HL-60 (cell line): ENCODE data around the gene SAMD14.

Source experiments
- GABPA ChIP-seq: IDR thresholded peaks from 2 replicates; pipeline ENCODE4 v1.6.1; 2012; ENCODE audit warnings: low read depth
- POLR2AphosphoS5 ChIP-seq: IDR thresholded peaks from 2 replicates; pipeline ENCODE4 v1.6.1; 2012; ENCODE audit warnings: low read depth
- REST ChIP-seq: IDR thresholded peaks from 2 replicates; pipeline ENCODE4 v1.6.1; 2012; ENCODE audit warnings: low read depth; ENCODE audit not compliant: insufficient replicate concordance
- TF ChIP-seq, protein P1 (sequence below): IDR thresholded peaks from one replicate; pipeline ENCODE4 v1.5.1; 2011; ENCODE audit warnings: low read length, control low read depth, inconsistent platforms; ENCODE audit not compliant: insufficient read depth

DNA sequence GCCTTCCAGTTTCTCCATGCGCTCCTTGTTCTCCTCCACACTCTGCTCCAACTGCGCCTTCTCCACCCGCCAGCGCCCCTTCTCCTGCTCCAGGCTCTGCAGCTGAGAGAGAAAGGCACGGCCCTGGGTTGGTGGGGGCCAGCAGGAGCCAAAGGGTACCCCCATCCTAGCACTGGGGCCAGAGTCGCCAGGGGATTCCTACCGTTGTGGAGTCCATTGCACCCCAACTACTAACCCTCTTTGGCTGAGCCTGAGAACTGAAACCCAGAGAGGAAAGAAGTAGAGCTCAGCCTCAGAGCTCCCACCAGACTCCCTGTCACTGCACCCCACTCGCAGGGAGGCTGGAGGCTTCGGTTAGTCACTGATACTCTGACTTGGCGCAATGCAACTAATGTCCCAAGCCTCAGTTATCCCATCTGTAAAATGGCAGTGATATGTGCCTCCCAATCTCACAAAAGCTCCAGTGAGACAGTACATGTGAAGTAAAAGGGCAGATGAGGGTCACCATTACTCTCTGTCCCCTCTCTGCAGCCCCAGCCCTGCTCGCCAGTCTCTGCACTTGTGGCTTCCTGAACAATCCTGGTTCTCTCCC lies 6.2 kb upstream of the SAMD14 start:
- TF ChIP-seq, protein P1, sequence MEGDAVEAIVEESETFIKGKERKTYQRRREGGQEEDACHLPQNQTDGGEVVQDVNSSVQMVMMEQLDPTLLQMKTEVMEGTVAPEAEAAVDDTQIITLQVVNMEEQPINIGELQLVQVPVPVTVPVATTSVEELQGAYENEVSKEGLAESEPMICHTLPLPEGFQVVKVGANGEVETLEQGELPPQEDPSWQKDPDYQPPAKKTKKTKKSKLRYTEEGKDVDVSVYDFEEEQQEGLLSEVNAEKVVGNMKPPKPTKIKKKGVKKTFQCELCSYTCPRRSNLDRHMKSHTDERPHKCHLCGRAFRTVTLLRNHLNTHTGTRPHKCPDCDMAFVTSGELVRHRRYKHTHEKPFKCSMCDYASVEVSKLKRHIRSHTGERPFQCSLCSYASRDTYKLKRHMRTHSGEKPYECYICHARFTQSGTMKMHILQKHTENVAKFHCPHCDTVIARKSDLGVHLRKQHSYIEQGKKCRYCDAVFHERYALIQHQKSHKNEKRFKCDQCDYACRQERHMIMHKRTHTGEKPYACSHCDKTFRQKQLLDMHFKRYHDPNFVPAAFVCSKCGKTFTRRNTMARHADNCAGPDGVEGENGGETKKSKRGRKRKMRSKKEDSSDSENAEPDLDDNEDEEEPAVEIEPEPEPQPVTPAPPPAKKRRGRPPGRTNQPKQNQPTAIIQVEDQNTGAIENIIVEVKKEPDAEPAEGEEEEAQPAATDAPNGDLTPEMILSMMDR = no peak
- no peak for TF ChIP-seq POLR2AphosphoS5
- TF ChIP-seq GABPA = no peak
- no peak for TF ChIP-seq REST
